ENCODE data around the gene HCLS1. TPM values are rescaled to one million over a fixed set of nuclear protein-coding genes. Genes with fewer than 3 reads are reported as not detected.

HCLS1 gene
- total RNA-seq, 1 experiment from 2014 or later, result 1.2 TPM

DNA sequence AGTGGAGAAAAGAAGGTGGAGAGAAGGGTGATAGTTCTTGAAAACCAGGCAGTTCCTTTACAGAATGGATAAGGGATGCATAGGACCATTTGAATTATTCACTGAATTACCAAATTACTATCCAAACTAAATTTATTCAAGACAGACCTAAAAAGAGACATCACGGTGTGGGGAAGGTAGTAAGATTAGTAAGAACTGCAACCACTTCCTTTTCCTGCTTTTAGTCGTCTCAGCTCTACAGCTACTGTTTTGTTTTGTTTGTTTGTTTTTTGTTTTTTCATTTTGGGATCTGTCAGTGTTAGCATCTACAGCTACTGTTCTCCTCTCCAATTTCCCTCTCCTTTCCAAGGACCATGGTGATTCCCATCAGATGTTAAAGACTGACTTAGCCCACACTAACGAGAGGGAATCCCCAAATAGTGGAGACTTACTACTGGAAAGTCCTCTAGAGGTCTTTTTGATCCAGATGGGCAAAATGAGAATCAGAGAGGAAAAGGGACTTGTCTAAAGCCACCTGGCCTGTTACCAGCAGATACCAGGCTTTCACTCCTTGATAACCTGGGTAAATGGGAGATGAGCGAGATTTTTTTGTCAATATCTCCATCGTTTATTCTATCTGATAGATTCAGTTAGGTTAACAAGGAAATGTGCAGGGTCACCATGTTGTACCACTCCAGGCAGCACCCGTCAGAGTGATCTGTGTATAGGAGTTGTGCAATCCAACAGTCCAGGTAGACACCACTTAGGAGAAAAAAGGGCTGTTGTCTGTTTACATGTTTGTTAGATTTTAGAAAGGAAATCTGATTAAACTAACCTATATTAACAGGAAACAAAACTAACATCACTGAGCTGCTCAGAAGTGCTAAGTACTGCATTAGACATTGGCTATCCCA, 6.0 kb downstream of the HCLS1 start:
- Histone ChIP-seq H3K79me2 (ENCODE audit: insufficient read depth, low read length) (no peaks in the 10 kb centered on the region), H3K9ac (ENCODE audit: extremely low read depth, insufficient read length, low read length) (no peak overlapping the region), H4K5ac (ENCODE audit: insufficient read length, low read depth, low read length) (no peak overlapping the region), H3K18ac (ENCODE audit: insufficient read length, low read depth, low read length) (no peak overlapping the region), H2AFZ (ENCODE audit: low read length) (no peak overlapping the region), H3K79me1 (ENCODE audit: insufficient read depth, low read depth, low read length, poor library complexity, severe bottlenecking) (no peaks in the 10 kb centered on the region), H4K8ac (replicated peaks; ENCODE audit: insufficient read length, low read depth, low read length) (no peak overlapping the region), H3K14ac (ENCODE audit: insufficient read depth, low read length) (no peak overlapping the region), H3K4me2 (ENCODE audit: insufficient read depth, insufficient read length, low read length) (no peak overlapping the region), H2BK20ac (ENCODE audit: low read depth, low read length, poor library complexity, severe bottlenecking) (no peak overlapping the region), H2BK12ac (ENCODE audit: insufficient read length, low read depth, low read length) (no peak overlapping the region), H2BK5ac (ENCODE audit: insufficient read length, low read length) (no peak overlapping the region), H3T11ph (ENCODE audit: low read length) (no peak overlapping the region), H3K4ac (ENCODE audit: low read depth, low read length) (no peak overlapping the region), H3K27me3 (ENCODE audit: insufficient read depth, low read length) (no peaks in the 10 kb centered on the region), H2AK5ac (ENCODE audit: insufficient read length, low read length) (no peak overlapping the region), H4K20me1 (ENCODE audit: control insufficient read depth, insufficient read depth, insufficient read length) (no peaks in the 10 kb centered on the region), H3K9me3 (ENCODE audit: control insufficient read depth, low read depth, low read length) (no peaks in the 10 kb centered on the region), H3K23me2 (ENCODE audit: insufficient read length, low read depth, low read length, poor library complexity, severe bottlenecking) (no peaks in the 10 kb centered on the region), H3K56ac (ENCODE audit: insufficient read length, low read depth, low read length) (no peak overlapping the region), H2BK120ac (ENCODE audit: low read depth, low read length, poor library complexity, severe bottlenecking) (no peak overlapping the region), H3K4me1 (ENCODE audit: insufficient read depth, low read length) (no peaks in the 10 kb centered on the region), H2BK15ac (ENCODE audit: low read depth, low read length) (no peak overlapping the region), H3K23ac (ENCODE audit: insufficient read length, low read depth, low read length) (no peak overlapping the region), H4K91ac (ENCODE audit: insufficient read length, low read depth, low read length) (no peak overlapping the region), H3K27ac (ENCODE audit: insufficient read length, low read depth, low read length) (no peak overlapping the region)
- Mint-ChIP-seq H3K27ac (no peak overlapping the region), H3K9me3 (peaks cover 3 to 6% of the 10 kb centered on the region in 2 experiments; a peak in 3 of 5 replicates), H3K27me3 (ENCODE audit: low read depth) (no peaks in the 10 kb centered on the region), H3K36me3 (ENCODE audit: insufficient read depth in 1 of 3, low read depth in 3 of 3) (no peaks in the 10 kb centered on the region), H3K4me3 (no peak overlapping the region), H3K4me1 (no peaks in the 10 kb centered on the region)
- TF ChIP-seq, protein P1, sequence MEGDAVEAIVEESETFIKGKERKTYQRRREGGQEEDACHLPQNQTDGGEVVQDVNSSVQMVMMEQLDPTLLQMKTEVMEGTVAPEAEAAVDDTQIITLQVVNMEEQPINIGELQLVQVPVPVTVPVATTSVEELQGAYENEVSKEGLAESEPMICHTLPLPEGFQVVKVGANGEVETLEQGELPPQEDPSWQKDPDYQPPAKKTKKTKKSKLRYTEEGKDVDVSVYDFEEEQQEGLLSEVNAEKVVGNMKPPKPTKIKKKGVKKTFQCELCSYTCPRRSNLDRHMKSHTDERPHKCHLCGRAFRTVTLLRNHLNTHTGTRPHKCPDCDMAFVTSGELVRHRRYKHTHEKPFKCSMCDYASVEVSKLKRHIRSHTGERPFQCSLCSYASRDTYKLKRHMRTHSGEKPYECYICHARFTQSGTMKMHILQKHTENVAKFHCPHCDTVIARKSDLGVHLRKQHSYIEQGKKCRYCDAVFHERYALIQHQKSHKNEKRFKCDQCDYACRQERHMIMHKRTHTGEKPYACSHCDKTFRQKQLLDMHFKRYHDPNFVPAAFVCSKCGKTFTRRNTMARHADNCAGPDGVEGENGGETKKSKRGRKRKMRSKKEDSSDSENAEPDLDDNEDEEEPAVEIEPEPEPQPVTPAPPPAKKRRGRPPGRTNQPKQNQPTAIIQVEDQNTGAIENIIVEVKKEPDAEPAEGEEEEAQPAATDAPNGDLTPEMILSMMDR (conservative IDR thresholded peaks at IDR 0.05), result no peak
- WGBS (ENCODE audit: extremely low coverage, insufficient read length, low lambda C conversion rate), result no CpG with 5 or more reads among the region's 6 CpGs
- DNase-seq, result no peak

All from H9 (cell line).